ENCODE measurements around the gene THRA. TPM values are rescaled to one million over a fixed set of nuclear protein-coding genes. Genes with fewer than 3 reads are reported as not detected.

THRA gene
- total and polyA plus RNA-seq, 9 of the 15 experiments (the other 6 are each of a cell fraction or from before 2014, with no cell fraction given), result 0.34 to 23.4 (median 12.7) TPM

DNA sequence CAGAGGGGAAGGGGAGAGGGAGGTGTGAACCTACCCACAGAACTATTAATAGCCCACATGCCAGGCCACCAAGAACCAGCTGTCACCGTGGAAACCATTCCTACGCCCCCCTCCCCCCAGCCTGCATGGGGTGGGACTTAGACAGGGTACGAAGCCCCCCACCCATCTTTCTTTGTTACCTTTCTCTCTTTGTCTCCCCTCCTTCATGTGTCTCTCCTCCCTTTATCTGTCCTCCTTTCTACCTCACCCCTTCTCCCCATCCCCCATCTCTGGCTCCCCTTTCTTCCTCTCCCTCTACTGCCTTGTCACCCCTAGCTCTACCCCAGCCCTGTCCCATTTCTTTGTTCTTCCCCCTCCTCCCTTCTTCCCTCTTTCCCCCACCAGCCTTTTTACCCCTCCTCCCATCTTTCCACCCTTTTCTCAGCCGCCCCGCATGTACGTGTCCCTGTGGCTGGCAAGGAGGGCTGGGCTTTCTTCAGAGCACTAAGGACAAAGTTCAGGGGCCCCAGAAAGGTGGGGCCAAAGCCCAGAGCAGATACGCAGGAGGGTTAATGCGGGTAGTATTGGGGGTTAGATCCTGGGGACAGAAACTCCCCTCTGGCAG lies 8.0 kb downstream of the THRA start (continued):
- TF ChIP-seq, protein P1, sequence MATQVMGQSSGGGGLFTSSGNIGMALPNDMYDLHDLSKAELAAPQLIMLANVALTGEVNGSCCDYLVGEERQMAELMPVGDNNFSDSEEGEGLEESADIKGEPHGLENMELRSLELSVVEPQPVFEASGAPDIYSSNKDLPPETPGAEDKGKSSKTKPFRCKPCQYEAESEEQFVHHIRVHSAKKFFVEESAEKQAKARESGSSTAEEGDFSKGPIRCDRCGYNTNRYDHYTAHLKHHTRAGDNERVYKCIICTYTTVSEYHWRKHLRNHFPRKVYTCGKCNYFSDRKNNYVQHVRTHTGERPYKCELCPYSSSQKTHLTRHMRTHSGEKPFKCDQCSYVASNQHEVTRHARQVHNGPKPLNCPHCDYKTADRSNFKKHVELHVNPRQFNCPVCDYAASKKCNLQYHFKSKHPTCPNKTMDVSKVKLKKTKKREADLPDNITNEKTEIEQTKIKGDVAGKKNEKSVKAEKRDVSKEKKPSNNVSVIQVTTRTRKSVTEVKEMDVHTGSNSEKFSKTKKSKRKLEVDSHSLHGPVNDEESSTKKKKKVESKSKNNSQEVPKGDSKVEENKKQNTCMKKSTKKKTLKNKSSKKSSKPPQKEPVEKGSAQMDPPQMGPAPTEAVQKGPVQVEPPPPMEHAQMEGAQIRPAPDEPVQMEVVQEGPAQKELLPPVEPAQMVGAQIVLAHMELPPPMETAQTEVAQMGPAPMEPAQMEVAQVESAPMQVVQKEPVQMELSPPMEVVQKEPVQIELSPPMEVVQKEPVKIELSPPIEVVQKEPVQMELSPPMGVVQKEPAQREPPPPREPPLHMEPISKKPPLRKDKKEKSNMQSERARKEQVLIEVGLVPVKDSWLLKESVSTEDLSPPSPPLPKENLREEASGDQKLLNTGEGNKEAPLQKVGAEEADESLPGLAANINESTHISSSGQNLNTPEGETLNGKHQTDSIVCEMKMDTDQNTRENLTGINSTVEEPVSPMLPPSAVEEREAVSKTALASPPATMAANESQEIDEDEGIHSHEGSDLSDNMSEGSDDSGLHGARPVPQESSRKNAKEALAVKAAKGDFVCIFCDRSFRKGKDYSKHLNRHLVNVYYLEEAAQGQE (IDR thresholded peaks at IDR 0.05; ENCODE audit: borderline replicate concordance), result no peak
- TF ChIP-seq, protein P1 (CRISPR knock-in tag; IDR thresholded peaks at IDR 0.05; ENCODE audit: low read depth), result no peak
- no peak for TF ChIP-seq KLF6 (CRISPR knock-in tag; IDR thresholded peaks at IDR 0.05; ENCODE audit: borderline replicate concordance)
- no peak for TF ChIP-seq CHD4 (IDR thresholded peaks at IDR 0.05; ENCODE audit: insufficient read depth, insufficient replicate concordance, low read depth, low read length, poor library complexity, severe bottlenecking)
- TF ChIP-seq, protein P2, sequence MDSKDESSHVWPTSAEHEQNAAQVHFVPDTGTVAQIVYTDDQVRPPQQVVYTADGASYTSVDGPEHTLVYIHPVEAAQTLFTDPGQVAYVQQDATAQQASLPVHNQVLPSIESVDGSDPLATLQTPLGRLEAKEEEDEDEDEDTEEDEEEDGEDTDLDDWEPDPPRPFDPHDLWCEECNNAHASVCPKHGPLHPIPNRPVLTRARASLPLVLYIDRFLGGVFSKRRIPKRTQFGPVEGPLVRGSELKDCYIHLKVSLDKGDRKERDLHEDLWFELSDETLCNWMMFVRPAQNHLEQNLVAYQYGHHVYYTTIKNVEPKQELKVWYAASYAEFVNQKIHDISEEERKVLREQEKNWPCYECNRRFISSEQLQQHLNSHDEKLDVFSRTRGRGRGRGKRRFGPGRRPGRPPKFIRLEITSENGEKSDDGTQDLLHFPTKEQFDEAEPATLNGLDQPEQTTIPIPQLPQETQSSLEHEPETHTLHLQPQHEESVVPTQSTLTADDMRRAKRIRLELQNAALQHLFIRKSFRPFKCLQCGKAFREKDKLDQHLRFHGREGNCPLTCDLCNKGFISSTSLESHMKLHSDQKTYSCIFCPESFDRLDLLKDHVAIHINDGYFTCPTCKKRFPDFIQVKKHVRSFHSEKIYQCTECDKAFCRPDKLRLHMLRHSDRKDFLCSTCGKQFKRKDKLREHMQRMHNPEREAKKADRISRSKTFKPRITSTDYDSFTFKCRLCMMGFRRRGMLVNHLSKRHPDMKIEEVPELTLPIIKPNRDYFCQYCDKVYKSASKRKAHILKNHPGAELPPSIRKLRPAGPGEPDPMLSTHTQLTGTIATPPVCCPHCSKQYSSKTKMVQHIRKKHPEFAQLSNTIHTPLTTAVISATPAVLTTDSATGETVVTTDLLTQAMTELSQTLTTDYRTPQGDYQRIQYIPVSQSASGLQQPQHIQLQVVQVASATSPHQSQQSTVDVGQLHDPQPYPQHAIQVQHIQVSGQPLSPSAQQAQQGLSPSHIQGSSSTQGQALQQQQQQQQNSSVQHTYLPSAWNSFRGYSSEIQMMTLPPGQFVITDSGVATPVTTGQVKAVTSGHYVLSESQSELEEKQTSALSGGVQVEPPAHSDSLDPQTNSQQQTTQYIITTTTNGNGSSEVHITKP (IDR thresholded peaks at IDR 0.05; ENCODE audit: partially characterized antibody), result peak; percentile 34
- TF ChIP-seq NR2C2 (CRISPR knock-in tag; IDR thresholded peaks at IDR 0.05), result no peak
- 0 out of 2 replicates have a peak, but pooled peaks have one; percentile 43 for TF ChIP-seq NR2C2 (tag; IDR thresholded peaks at IDR 0.05)
- peak; percentile 51 for TF ChIP-seq BRD9 (IDR thresholded peaks at IDR 0.05; ENCODE audit: low read depth, partially characterized antibody)
- peak; percentile 48; the same call in 1 of the 2 replicates for TF ChIP-seq EHMT2 (IDR thresholded peaks at IDR 0.05)
- TF ChIP-seq DPF2 (IDR thresholded peaks at IDR 0.05), result peak; percentile 62
- 0 out of 2 replicates have a peak, but pooled peaks have one; percentile 29 for TF ChIP-seq ZBTB7A (IDR thresholded peaks at IDR 0.05; ENCODE audit: borderline replicate concordance, control insufficient read depth, low read depth, low read length)
- peak; percentile 47; the same call in 1 of the 2 replicates for TF ChIP-seq SMARCE1 (IDR thresholded peaks at IDR 0.05)
- no peak for TF ChIP-seq KHSRP (IDR thresholded peaks at IDR 0.05)
- TF ChIP-seq HLTF (IDR thresholded peaks at IDR 0.05), result 0 out of 2 replicates have a peak, but pooled peaks have one; percentile 38
- TF ChIP-seq, protein P3, sequence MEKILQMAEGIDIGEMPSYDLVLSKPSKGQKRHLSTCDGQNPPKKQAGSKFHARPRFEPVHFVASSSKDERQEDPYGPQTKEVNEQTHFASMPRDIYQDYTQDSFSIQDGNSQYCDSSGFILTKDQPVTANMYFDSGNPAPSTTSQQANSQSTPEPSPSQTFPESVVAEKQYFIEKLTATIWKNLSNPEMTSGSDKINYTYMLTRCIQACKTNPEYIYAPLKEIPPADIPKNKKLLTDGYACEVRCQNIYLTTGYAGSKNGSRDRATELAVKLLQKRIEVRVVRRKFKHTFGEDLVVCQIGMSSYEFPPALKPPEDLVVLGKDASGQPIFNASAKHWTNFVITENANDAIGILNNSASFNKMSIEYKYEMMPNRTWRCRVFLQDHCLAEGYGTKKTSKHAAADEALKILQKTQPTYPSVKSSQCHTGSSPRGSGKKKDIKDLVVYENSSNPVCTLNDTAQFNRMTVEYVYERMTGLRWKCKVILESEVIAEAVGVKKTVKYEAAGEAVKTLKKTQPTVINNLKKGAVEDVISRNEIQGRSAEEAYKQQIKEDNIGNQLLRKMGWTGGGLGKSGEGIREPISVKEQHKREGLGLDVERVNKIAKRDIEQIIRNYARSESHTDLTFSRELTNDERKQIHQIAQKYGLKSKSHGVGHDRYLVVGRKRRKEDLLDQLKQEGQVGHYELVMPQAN (IDR thresholded peaks at IDR 0.05; ENCODE audit: borderline replicate concordance), result 0 out of 2 replicates have a peak, but pooled peaks have one; percentile 36

Measured in K562 (cell line).